Stomach (tissue), 4 donors: ENCODE results near the gene GPR139.

Experiments
- CTCF ChIP-seq, 7 experiments: fragments of 450-650 bp in 4 of 7; fragments of 200-600 bp in 3 of 7; sonication (generic) in 3 of 7; IDR thresholded peaks; one replicate each; pipeline ENCODE4 v1.5.1; 2016 to 2019; ENCODE audit warnings: antibody characterized with exemption in 7 of 7, control low read depth in 2 of 7, mild to moderate bottlenecking in 1 of 7
- POLR2A ChIP-seq, 4 donors: fragments of 450-650 bp; IDR thresholded peaks; one replicate each; pipeline ENCODE4 v1.6.1; 2016; ENCODE audit warnings: antibody characterized with exemption in 4 of 4, control low read depth in 2 of 4, mild to moderate bottlenecking in 1 of 4, moderate library complexity in 1 of 4

GRCh38 chr16:19997264-19997663 lies 76.4 kb downstream of the GPR139 start:
- no peak for TF ChIP-seq POLR2A (IDR thresholded peaks at IDR 0.05)
- no peak for TF ChIP-seq CTCF (IDR thresholded peaks at IDR 0.05)
